Epithelial cell of esophagus (primary cell): ENCODE data around the gene GLG1.

Source experiments
- DNase-seq: peaks from one replicate; pipeline ENCODE4 v3.0.0; 2010; ENCODE audit warnings: low read depth
- H3K4me3 ChIP-seq: 2 replicates; pipeline ENCODE4 v1.5.1; 2011; ENCODE audit warnings: mild to moderate bottlenecking, low read length, control low read depth
- CTCF ChIP-seq: IDR thresholded peaks from 2 replicates; pipeline ENCODE4 v1.5.1; 2011; ENCODE audit warnings: low read depth, mild to moderate bottlenecking, low read length, control low read depth, inconsistent platforms; ENCODE audit not compliant: insufficient read depth; ENCODE audit errors: missing control alignments

The GLG1 gene

GRCh38 chr16:74625500-74626350 lies 18.8 kb upstream of the GLG1 start:
- TF ChIP-seq CTCF, result no peak
- H3K4me3 ChIP-seq, result no peak overlapping the region
- DNase-seq, result no peak

- no peak for DNase-seq
- no peak overlapping the region for H3K4me3 ChIP-seq
These were observed 16.9 kb upstream of the GLG1 start for GRCh38 chr16:74623839-74624235.

GRCh38 chr16:74623214-74623838 lies 16.4 kb upstream of the GLG1 start:
- no peak overlapping the region for H3K4me3 ChIP-seq
- TF ChIP-seq CTCF, result peak; percentile 65
- peak; percentile 63 for DNase-seq

More at GRCh38 chr16:74623839-74624235, 16.9 kb upstream of the GLG1 start:
- no peak for TF ChIP-seq CTCF

GRCh38 chr16:74622005-74622404 lies 15.1 kb upstream of the GLG1 start:
- no peak overlapping the region for H3K4me3 ChIP-seq
- no peak for TF ChIP-seq CTCF
- DNase-seq, result no peak

GRCh38 chr16:74617206-74617788 lies 10.4 kb upstream of the GLG1 start:
- TF ChIP-seq CTCF, result no peak
- DNase-seq, result no peak
- H3K4me3 ChIP-seq, result no peak overlapping the region

GRCh38 chr16:74611721-74612120 lies 4.8 kb upstream of the GLG1 start:
- TF ChIP-seq CTCF, result no peak
- DNase-seq, result no peak

More at GRCh38 chr16:74611721-74612120, 4.8 kb upstream of the GLG1 start:
- H3K4me3 ChIP-seq, result no peak overlapping the region
